COR-L47 (cell line): ENCODE measurements around the gene PWP2.
"Not testable (repeated sequence)": the region's sequence is repeated elsewhere in the genome, so short reads cannot be mapped to it uniquely, and the experiment has no call there.

ENCODE experiments used
- DNase-seq: peaks from one replicate; lab custom pipeline; 2025; lab: John Stamatoyannopoulos, UW

Gene PWP2

GRCh38 chr21:44083631-44084291, 23.4 kb upstream of the PWP2 start:
- no peak for DNase-seq

- no peak for DNase-seq
These were observed 22.5 kb upstream of the PWP2 start for GRCh38 chr21:44084496-44085241.

GRCh38 chr21:44085491-44086321, 21.5 kb upstream of the PWP2 start:
- no peak for DNase-seq

GRCh38 chr21:44086636-44087425, 20.4 kb upstream of the PWP2 start:
- no peak for DNase-seq

GRCh38 chr21:44087426-44088400, 19.5 kb upstream of the PWP2 start:
- no peak for DNase-seq

GRCh38 chr21:44088401-44088780, 18.8 kb upstream of the PWP2 start:
- DNase-seq = no peak

GRCh38 chr21:44089001-44089911, 17.9 kb upstream of the PWP2 start:
- no peak for DNase-seq

- DNase-seq = no peak
These were observed 16.9 kb upstream of the PWP2 start for GRCh38 chr21:44090325-44090724.

- no peak for DNase-seq
These were observed 15.0 kb upstream of the PWP2 start for GRCh38 chr21:44092211-44092610.

GRCh38 chr21:44093761-44094160, 13.4 kb upstream of the PWP2 start:
- no peak for DNase-seq

- DNase-seq = no peak
These were observed 12.4 kb upstream of the PWP2 start for GRCh38 chr21:44094832-44095231.

GRCh38 chr21:44098507-44098906, 8.7 kb upstream of the PWP2 start:
- not testable (repeated sequence) for DNase-seq

- DNase-seq = not testable (repeated sequence)
These were observed 8.2 kb upstream of the PWP2 start for GRCh38 chr21:44098964-44099363.

GRCh38 chr21:44107589-44107988, 390 bp downstream of the PWP2 start:
- DNase-seq = not testable (repeated sequence)

GRCh38 chr21:44113702-44114371, 6.6 kb downstream of the PWP2 start:
- not testable (repeated sequence) for DNase-seq

- DNase-seq = not testable (repeated sequence)
These were observed 14.9 kb downstream of the PWP2 start for GRCh38 chr21:44122131-44122530.

GRCh38 chr21:44127827-44128226, 20.6 kb downstream of the PWP2 start:
- not testable (repeated sequence) for DNase-seq

- DNase-seq = not testable (repeated sequence)
These were observed 26.5 kb downstream of the PWP2 start for GRCh38 chr21:44133715-44134057.

GRCh38 chr21:44134732-44135131, 27.5 kb downstream of the PWP2 start:
- not testable (repeated sequence) for DNase-seq
